Karpas-422 (cell line): ENCODE measurements around the gene PRSS50. TPM values are rescaled to one million over a fixed set of nuclear protein-coding genes. Genes with fewer than 3 reads are reported as not detected.

Source experiments
- DNase-seq: peaks from one replicate; pipeline ENCODE4 v3.0.0-alpha.2; 2015
- H2AFZ ChIP-seq: fragments of 200-600 bp; sonication (generic); 2 replicates; pipeline ENCODE4 v1.6.1; 2014; ENCODE audit warnings: antibody characterized with exemption, low read length, mixed read lengths
- H3K27ac ChIP-seq: fragments of 200-600 bp; sonication (generic); 2 replicates; pipeline ENCODE4 v1.5.1; 2014; ENCODE audit warnings: mild to moderate bottlenecking, low read length, moderate library complexity
- H3K27me3 ChIP-seq: fragments of 200-600 bp; sonication (generic); 2 replicates; pipeline ENCODE4 v1.6.1; 2014; ENCODE audit warnings: low read length, mixed read lengths
- H3K36me3 ChIP-seq: fragments of 200-600 bp; sonication (generic); 2 replicates; pipeline ENCODE4 v1.6.1; 2014; ENCODE audit warnings: low read length, mixed read lengths; ENCODE audit not compliant: insufficient read depth
- H3K4me1 ChIP-seq: fragments of 200-600 bp; sonication (generic); 2 replicates; pipeline ENCODE4 v1.6.1; 2014; ENCODE audit warnings: mild to moderate bottlenecking, low read length, mixed read lengths
- H3K4me2 ChIP-seq: fragments of 200-600 bp; sonication (generic); 2 replicates; pipeline ENCODE4 v1.6.1; 2014; ENCODE audit warnings: low read length, low read depth, mild to moderate bottlenecking; ENCODE audit not compliant: poor library complexity, severe bottlenecking
- H3K4me3 ChIP-seq: fragments of 200-600 bp; sonication (generic); 2 replicates; pipeline ENCODE4 v1.5.1; 2014; ENCODE audit warnings: mild to moderate bottlenecking, antibody characterized with exemption, low read length, mixed read lengths
- H3K79me2 ChIP-seq: fragments of 200-600 bp; sonication (generic); 2 replicates; pipeline ENCODE4 v1.6.1; 2014; ENCODE audit warnings: mild to moderate bottlenecking, low read length, mixed read lengths
- H3K9ac ChIP-seq: fragments of 200-600 bp; sonication (generic); 2 replicates; pipeline ENCODE4 v1.6.0; 2014; ENCODE audit warnings: low read length
- H3K9me2 ChIP-seq: fragments of 200-600 bp; sonication (generic), shearing (Covaris generic); replicated peaks from 2 replicates; pipeline ENCODE4 v1.6.0; 2014; ENCODE audit warnings: mild to moderate bottlenecking, low read length, moderate library complexity; ENCODE audit not compliant: insufficient read depth
- H3K9me3 ChIP-seq: fragments of 300-700, 200-600 bp; sonication (generic); 2 replicates; pipeline ENCODE4 v1.6.1; 2014; ENCODE audit warnings: low read length, mixed read lengths
- H4K20me1 ChIP-seq: fragments of 200-600 bp; sonication (generic); 2 replicates; pipeline ENCODE4 v1.6.1; 2014; ENCODE audit warnings: mild to moderate bottlenecking, antibody characterized with exemption, low read length, low read depth; ENCODE audit not compliant: insufficient read depth
- small RNA-seq: library from RNA; depleted of rRNA; stranded (forward); fragments of <200 nt; gene quantifications from one replicate; pipeline ENCODE3, GENCODE V24; 2014
- total RNA-seq: library from RNA; depleted of rRNA; stranded (reverse); fragments of >200 nt; shearing (Covaris generic); gene quantifications from 2 replicates; pipeline ENCODE4 v1.2.3, GENCODE V29; 2014; ENCODE audit warnings: low replicate concordance; rRNA removed

PRSS50 gene
- total RNA-seq, 1 experiment from 2014 or later, result not detected

DNA sequence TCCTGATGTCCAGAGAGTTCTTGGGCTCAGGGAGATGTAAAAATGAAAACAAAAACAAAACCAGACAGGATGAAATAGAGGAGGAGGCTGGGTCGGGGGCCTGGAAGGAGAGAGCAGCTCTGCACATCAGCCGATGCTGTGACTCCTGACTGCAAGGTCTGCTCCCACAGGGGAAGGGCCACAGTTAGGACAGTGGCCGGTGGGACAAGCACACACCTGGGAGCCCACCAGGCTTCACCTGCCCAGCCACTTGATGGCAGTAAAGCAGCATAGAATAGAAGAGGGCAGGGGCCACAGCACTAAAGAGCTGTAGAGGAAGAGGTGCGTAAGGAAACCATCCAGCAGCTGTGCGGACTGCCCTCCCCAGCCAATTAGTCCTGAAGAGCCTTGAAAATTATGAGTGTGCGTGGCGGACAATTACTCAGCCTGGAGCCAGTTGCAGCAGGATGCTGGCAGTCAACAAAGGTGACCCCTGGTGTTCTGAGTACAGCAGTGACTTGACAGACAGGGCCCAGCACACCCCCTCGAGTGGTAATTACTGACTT is 54.0 kb downstream of the PRSS50 start:
- no peak overlapping the region for H3K9ac ChIP-seq
- no peak overlapping the region for H3K4me2 ChIP-seq
- H3K9me3 ChIP-seq, result no peaks in the 10 kb centered on the region

GRCh38 chr3:46662771-46663551 is 54.7 kb downstream of the PRSS50 start:
- H3K27ac ChIP-seq, result no peak overlapping the region
- no peak for DNase-seq
- no peak overlapping the region for H3K9ac ChIP-seq
- H3K4me3 ChIP-seq, result no peak overlapping the region
- no peak overlapping the region for H2AFZ ChIP-seq
- no peaks in the 10 kb centered on the region for H4K20me1 ChIP-seq
- no peaks in the 10 kb centered on the region for H3K9me2 ChIP-seq
- no peaks in the 10 kb centered on the region for H3K9me3 ChIP-seq
- H3K79me2 ChIP-seq, result no peaks in the 10 kb centered on the region
- H3K36me3 ChIP-seq, result no peaks in the 10 kb centered on the region
- no peak overlapping the region for H3K4me2 ChIP-seq
- no peaks in the 10 kb centered on the region for H3K27me3 ChIP-seq
- H3K4me1 ChIP-seq, result peaks cover 12% of the 10 kb centered on the region

More for the DNA sequence above, 54.0 kb downstream of the PRSS50 start:
- Histone ChIP-seq H3K36me3 (no peaks in the 10 kb centered on the region), H3K4me3 (no peak overlapping the region), H3K4me1 (peaks cover 12% of the 10 kb centered on the region), H3K27ac (no peak overlapping the region), H3K27me3 (no peaks in the 10 kb centered on the region), H2AFZ (no peak overlapping the region), H3K79me2 (no peaks in the 10 kb centered on the region), H3K9me2 (no peaks in the 10 kb centered on the region), H4K20me1 (no peaks in the 10 kb centered on the region)
- peak; percentile 69 for DNase-seq

Small RNA genes lying within 50 kb of the gene (small RNA-seq; reads per million reads assigned to genes)
- not detected for gene PRSS45

Other genes starting within 250 kb of the PRSS50 start
- gene RTP3, start 219.9 kb downstream of the PRSS50 start, total RNA-seq, result not detected in 2 replicates
- not detected in 2 replicates for gene LRRC2, start 151.6 kb downstream of the PRSS50 start, total RNA-seq
- not detected in 2 replicates for gene FAM240A, start 105.3 kb downstream of the PRSS50 start, total RNA-seq
- gene ALS2CL, start 24.2 kb downstream of the PRSS50 start, total RNA-seq, result not detected in 2 replicates
- not detected in 2 replicates for gene TMIE, start 16.5 kb downstream of the PRSS50 start, total RNA-seq
- not detected in 2 replicates for gene MYL3, start 145.6 kb upstream of the PRSS50 start, total RNA-seq
- gene PTH1R, start 159.9 kb upstream of the PRSS50 start, total RNA-seq, result not detected in 2 replicates